Peyer's patch (tissue), 4 donors: ENCODE results near the gene CATSPERE.

Source experiments
- CTCF ChIP-seq, 6 experiments: fragments of 450-650 bp in 4 of 6; fragments of 200-600 bp in 2 of 6; sonication (generic) in 1 of 6; IDR thresholded peaks; one replicate each; pipeline ENCODE4 v1.5.1; 2017 to 2019; ENCODE audit warnings: antibody characterized with exemption in 6 of 6, mild to moderate bottlenecking in 3 of 6, moderate library complexity in 1 of 6
- POLR2A ChIP-seq, 2 donors: fragments of 450-650 bp; IDR thresholded peaks; one replicate each; pipeline ENCODE4 v1.5.1; 2017; ENCODE audit warnings: antibody characterized with exemption in 2 of 2, mild to moderate bottlenecking in 2 of 2, moderate library complexity in 2 of 2

GRCh38 chr1:244545511-244545910, 84.4 kb downstream of the CATSPERE start:
- TF ChIP-seq CTCF (IDR thresholded peaks at IDR 0.05) (no peak), POLR2A (IDR thresholded peaks at IDR 0.05) (no peak)
